HepG2 (cell line): ENCODE data around the gene DDX20. TPM values are rescaled to one million over a fixed set of nuclear protein-coding genes. Genes with fewer than 3 reads are reported as not detected.

ENCODE experiments used
- CEBPB ChIP-seq: IDR thresholded peaks from 2 replicates; pipeline ENCODE4 v1.6.1; 2011; ENCODE audit warnings: low read depth, low read length, improper control_type of control experiment, borderline replicate concordance
- HOXA9 ChIP-seq: sonication (generic); formaldehyde crosslinking; IDR thresholded peaks from 2 replicates; pipeline ENCODE4 v1.8.1; 2022; ENCODE audit warnings: missing genetic modification reagents, mild to moderate bottlenecking, moderate library complexity, borderline replicate concordance
- RAD51 ChIP-seq: fragments of 450-650 bp; IDR thresholded peaks from 2 replicates; pipeline ENCODE4 v1.6.1; 2016; ENCODE audit warnings: borderline replicate concordance
- RXRA ChIP-seq: sonication (generic); formaldehyde crosslinking; IDR thresholded peaks from 2 replicates; pipeline ENCODE4 v1.5.1; 2020; ENCODE audit warnings: missing genetic modification reagents
- ZMAT3 ChIP-seq: sonication (generic); formaldehyde crosslinking; conservative IDR thresholded peaks from 2 replicates; pipeline ENCODE4 v1.7.0; 2021; ENCODE audit warnings: missing genetic modification reagents
- ZNF296 ChIP-seq: sonication (generic); formaldehyde crosslinking; conservative IDR thresholded peaks from 2 replicates; pipeline ENCODE4 v1.5.0; 2020; ENCODE audit warnings: mild to moderate bottlenecking, missing genetic modification reagents
- polyA plus RNA-seq, 8 experiments: library from polyadenylated mRNA; depleted of rRNA in 3 of 8; stranded (reverse) in 7 of 8; unstranded in 1 of 8; fragments of >200 nt; fragmentation: Illumina TruSeq in 4 of 8; extraction: Trizol in 4 of 8; gene quantifications; 2 replicates each; pipeline versions ENCODE4 v1.2.1 to v1.2.3, GENCODE V29; 2011 to 2016; ENCODE audit warnings: low read depth in 4 of 8, missing spikeins in 1 of 8, mixed read lengths in 1 of 8; ENCODE audit not compliant: insufficient read depth in 1 of 8
- total RNA-seq, 5 experiments: library from RNA; depleted of rRNA; stranded (reverse); fragments of >200 nt; fragmentation: Illumina TruSeq; extraction: Trizol; gene quantifications; 2 replicates each; pipeline ENCODE4 v1.2.3, GENCODE V29; 2016; ENCODE audit warnings: low read depth in 1 of 5
- TF ChIP-seq, protein P1 (sequence below), 2 experiments: fragments of 450-650 bp in 1 of 2; sonication (generic) in 1 of 2; formaldehyde crosslinking in 1 of 2; IDR thresholded peaks; 2 replicates each; pipeline versions ENCODE4 v1.6.1 to v1.8.0; 2016 to 2022; ENCODE audit warnings: antibody characterized with exemption in 1 of 2, mild to moderate bottlenecking in 1 of 2, missing genetic modification reagents in 1 of 2
- TF ChIP-seq, protein P2 (sequence below): sonication (generic); formaldehyde crosslinking; IDR thresholded peaks from 2 replicates; pipeline ENCODE4 v1.5.0; 2020; ENCODE audit warnings: mild to moderate bottlenecking, missing genetic modification reagents, moderate library complexity
- TF ChIP-seq, protein P3 (sequence below): sonication (generic); formaldehyde crosslinking; IDR thresholded peaks from 2 replicates; pipeline ENCODE4 v1.5.0; 2020; ENCODE audit warnings: missing genetic modification reagents
- TF ChIP-seq, protein P4 (sequence below): sonication (generic); formaldehyde crosslinking; IDR thresholded peaks from 2 replicates; pipeline ENCODE4 v1.5.0; 2020; ENCODE audit warnings: mild to moderate bottlenecking, low read depth, missing genetic modification reagents, borderline replicate concordance
- TF ChIP-seq, protein P5 (sequence below): sonication (generic); formaldehyde crosslinking; IDR thresholded peaks from 2 replicates; pipeline ENCODE4 v1.8.0; 2022; ENCODE audit warnings: low read depth, missing genetic modification reagents

The DDX20 gene
- total and polyA plus RNA-seq, 2 of the 13 experiments (the other 11 are each of a cell fraction or from before 2014, with no cell fraction given), result 4.0 to 14.3 TPM

DNA sequence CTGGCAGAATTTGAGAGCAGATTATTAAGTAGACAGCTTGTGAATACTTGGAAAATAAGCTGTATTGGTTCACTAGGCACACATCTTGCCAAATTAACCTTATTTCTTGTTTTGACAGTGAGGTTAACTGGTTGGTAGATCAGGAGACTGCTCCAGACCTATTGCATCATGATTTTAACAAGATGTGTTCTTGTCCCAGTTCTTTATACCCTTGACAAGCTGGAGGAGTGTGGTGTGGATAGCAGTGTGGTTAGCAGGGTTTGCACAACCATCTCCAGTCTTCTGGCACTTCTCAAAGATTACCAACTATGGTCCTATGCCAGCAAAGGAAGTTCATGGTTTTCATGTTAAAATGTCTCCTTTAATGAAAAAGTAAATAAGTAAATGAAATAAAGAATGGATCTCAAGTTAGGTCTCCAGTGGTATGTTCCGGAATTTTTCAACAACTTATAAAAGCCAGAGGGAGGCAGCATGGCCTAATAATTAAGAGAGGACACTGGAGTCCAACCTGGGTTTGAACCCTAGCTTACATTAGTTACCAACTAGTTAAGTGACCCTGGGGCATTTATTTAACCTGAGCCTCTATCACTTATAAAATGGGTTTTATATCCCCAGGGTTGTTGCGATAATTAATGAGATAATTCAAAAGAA, 34.1 kb downstream of the DDX20 start (continued):
- TF ChIP-seq, protein P1, sequence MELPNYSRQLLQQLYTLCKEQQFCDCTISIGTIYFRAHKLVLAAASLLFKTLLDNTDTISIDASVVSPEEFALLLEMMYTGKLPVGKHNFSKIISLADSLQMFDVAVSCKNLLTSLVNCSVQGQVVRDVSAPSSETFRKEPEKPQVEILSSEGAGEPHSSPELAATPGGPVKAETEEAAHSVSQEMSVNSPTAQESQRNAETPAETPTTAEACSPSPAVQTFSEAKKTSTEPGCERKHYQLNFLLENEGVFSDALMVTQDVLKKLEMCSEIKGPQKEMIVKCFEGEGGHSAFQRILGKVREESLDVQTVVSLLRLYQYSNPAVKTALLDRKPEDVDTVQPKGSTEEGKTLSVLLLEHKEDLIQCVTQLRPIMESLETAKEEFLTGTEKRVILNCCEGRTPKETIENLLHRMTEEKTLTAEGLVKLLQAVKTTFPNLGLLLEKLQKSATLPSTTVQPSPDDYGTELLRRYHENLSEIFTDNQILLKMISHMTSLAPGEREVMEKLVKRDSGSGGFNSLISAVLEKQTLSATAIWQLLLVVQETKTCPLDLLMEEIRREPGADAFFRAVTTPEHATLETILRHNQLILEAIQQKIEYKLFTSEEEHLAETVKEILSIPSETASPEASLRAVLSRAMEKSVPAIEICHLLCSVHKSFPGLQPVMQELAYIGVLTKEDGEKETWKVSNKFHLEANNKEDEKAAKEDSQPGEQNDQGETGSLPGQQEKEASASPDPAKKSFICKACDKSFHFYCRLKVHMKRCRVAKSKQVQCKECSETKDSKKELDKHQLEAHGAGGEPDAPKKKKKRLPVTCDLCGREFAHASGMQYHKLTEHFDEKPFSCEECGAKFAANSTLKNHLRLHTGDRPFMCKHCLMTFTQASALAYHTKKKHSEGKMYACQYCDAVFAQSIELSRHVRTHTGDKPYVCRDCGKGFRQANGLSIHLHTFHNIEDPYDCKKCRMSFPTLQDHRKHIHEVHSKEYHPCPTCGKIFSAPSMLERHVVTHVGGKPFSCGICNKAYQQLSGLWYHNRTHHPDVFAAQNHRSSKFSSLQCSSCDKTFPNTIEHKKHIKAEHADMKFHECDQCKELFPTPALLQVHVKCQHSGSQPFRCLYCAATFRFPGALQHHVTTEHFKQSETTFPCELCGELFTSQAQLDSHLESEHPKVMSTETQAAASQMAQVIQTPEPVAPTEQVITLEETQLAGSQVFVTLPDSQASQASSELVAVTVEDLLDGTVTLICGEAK (IDR thresholded peaks at IDR 0.05), result no peak
- TF ChIP-seq, protein P1 (CRISPR knock-in tag; IDR thresholded peaks at IDR 0.05), result no peak
- peak; percentile 16; the same call in 1 of the 2 replicates for TF ChIP-seq CEBPB
- no peak for TF ChIP-seq ZNF296 (CRISPR knock-in tag)
- TF ChIP-seq, protein P2, sequence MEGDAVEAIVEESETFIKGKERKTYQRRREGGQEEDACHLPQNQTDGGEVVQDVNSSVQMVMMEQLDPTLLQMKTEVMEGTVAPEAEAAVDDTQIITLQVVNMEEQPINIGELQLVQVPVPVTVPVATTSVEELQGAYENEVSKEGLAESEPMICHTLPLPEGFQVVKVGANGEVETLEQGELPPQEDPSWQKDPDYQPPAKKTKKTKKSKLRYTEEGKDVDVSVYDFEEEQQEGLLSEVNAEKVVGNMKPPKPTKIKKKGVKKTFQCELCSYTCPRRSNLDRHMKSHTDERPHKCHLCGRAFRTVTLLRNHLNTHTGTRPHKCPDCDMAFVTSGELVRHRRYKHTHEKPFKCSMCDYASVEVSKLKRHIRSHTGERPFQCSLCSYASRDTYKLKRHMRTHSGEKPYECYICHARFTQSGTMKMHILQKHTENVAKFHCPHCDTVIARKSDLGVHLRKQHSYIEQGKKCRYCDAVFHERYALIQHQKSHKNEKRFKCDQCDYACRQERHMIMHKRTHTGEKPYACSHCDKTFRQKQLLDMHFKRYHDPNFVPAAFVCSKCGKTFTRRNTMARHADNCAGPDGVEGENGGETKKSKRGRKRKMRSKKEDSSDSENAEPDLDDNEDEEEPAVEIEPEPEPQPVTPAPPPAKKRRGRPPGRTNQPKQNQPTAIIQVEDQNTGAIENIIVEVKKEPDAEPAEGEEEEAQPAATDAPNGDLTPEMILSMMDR (CRISPR knock-in tag), result 0 out of 2 replicates have a peak, but pooled peaks have one; percentile 16
- TF ChIP-seq, protein P3, sequence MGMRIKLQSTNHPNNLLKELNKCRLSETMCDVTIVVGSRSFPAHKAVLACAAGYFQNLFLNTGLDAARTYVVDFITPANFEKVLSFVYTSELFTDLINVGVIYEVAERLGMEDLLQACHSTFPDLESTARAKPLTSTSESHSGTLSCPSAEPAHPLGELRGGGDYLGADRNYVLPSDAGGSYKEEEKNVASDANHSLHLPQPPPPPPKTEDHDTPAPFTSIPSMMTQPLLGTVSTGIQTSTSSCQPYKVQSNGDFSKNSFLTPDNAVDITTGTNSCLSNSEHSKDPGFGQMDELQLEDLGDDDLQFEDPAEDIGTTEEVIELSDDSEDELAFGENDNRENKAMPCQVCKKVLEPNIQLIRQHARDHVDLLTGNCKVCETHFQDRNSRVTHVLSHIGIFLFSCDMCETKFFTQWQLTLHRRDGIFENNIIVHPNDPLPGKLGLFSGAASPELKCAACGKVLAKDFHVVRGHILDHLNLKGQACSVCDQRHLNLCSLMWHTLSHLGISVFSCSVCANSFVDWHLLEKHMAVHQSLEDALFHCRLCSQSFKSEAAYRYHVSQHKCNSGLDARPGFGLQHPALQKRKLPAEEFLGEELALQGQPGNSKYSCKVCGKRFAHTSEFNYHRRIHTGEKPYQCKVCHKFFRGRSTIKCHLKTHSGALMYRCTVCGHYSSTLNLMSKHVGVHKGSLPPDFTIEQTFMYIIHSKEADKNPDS (CRISPR knock-in tag), result no peak
- TF ChIP-seq ZMAT3, result no peak
- no peak for TF ChIP-seq RAD51
- TF ChIP-seq RXRA (CRISPR knock-in tag), result no peak
- TF ChIP-seq, protein P4, sequence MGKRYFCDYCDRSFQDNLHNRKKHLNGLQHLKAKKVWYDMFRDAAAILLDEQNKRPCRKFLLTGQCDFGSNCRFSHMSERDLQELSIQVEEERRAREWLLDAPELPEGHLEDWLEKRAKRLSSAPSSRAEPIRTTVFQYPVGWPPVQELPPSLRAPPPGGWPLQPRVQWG, result no peak
- TF ChIP-seq, protein P5, sequence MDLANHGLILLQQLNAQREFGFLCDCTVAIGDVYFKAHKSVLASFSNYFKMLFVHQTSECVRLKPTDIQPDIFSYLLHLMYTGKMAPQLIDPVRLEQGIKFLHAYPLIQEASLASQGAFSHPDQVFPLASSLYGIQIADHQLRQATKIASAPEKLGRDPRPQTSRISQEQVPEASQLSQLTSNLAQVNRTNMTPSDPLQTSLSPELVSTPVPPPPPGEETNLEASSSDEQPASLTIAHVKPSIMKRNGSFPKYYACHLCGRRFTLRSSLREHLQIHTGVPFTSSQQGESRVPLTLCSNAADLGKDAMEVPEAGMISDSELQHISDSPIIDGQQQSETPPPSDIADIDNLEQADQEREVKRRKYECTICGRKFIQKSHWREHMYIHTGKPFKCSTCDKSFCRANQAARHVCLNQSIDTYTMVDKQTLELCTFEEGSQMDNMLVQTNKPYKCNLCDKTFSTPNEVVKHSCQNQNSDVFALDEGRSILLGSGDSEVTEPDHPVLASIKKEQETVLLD (CRISPR knock-in tag), result no peak
- no peak for TF ChIP-seq HOXA9
